Renal cortical epithelial cell (primary cell): ENCODE measurements around the gene DSE. TPM values are rescaled to one million over a fixed set of nuclear protein-coding genes. Genes with fewer than 3 reads are reported as not detected.
A peak's percentile ranks its signal among the peaks of the same experiment; 100 is the strongest.

Experiments
- DNase-seq: peaks from one replicate; pipeline ENCODE4 v3.0.0-alpha.2; 2011; ENCODE audit warnings: low read depth
- total RNA-seq: library from RNA; depleted of rRNA; stranded (reverse); fragments of >200 nt; gene quantifications from 2 replicates; pipeline ENCODE4 v1.2.3, GENCODE V29; 2014

DSE gene
- total RNA-seq, 1 donor from 2014 or later, result 149 TPM

- DNase-seq, result no peak
Observed at GRCh38 chr6:116359835-116360234, 10.9 kb upstream of the DSE start.

DNA sequence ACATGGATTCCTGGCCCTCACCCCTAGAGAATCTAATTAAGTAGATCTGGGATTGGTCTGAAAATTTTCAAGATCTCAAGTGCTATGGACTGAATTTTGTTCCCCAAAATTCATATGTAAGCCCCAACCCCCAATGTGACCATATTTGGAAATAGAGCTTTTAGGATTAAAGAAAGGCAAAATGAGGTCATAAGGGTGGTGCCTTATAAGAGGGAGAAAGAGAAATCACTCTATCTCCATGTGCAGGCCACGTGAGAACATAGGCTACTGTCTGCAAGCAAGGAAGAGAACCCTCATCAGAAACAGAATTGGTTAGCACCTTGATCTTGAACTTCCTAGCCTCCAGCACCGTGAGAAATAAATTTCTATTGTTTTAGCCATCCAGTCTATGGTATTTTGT, 8.5 kb upstream of the DSE start:
- no peak for DNase-seq

- DNase-seq, result peak; percentile 67
Observed at GRCh38 chr6:116363759-116364158, 7.0 kb upstream of the DSE start.

DNA sequence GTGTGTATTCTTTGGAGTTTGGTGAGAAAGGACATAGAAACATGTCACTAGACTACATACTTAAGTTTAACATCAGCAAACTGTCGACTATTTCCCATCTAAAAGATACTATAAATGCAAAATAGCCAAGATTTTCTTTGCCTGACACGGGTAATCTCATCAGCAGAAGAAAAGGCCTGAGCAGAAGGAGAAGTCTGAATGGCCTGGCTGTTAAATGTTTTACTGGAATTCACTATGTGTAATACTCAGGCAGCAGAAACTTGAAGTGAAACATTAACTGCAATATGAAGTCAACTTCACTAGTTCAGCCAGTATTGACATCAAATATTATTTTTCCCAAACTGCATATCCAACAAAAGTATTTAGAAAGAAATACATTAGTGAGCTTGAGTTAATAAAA, 6.4 kb upstream of the DSE start:
- DNase-seq, result peak; percentile 86

- no peak for DNase-seq
Observed at GRCh38 chr6:116365743-116366142, 5.0 kb upstream of the DSE start.

DNA sequence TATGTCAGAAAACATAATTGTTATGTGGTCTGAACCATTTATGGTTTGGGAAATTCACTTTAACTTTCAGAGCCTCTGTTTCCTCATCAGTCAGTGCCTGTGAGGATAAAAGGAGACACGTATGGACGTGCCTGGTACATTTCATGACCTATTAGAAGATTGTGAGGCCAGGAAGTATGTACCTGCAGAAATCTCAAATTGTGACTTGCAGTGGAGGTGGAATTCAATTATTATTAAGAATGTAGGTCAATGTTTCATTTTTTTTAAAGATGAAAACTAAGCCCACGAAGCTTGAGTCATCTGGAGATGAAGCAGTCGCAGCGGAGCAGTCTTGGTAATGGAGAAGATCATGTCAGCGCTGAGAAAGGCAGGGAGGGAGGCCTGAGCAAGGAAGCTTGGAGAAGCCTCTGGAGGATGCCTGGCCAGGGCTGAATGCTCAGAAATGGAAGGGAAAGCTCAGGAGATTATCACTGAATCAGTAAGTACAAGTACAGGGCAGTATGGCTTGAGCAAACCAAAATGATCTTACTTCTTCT, 3.9 kb upstream of the DSE start:
- DNase-seq, result no peak

DNA sequence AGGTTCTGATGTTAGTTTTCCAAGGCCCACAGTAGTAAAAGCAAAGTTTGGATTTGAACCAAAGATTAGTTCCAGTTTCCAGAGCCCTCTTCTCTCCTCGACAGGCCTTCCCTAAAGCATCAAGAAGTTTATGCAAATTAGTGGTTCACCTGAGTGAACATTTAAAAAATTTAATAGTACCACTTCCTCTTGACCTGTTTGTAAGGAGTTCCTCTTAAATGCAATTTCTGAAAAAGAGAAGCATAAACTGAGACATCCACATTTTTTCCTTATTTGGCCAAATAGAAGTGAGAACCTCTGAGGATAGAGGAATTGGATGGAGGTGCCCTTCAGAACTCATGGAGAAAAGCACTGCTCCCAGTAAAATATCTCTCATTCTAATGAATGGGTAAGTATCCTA, 1.2 kb upstream of the DSE start:
- DNase-seq, result no peak

- DNase-seq, result peak; percentile 42
Observed at GRCh38 chr6:116369964-116370759, 585 bp upstream of the DSE start.

DNA sequence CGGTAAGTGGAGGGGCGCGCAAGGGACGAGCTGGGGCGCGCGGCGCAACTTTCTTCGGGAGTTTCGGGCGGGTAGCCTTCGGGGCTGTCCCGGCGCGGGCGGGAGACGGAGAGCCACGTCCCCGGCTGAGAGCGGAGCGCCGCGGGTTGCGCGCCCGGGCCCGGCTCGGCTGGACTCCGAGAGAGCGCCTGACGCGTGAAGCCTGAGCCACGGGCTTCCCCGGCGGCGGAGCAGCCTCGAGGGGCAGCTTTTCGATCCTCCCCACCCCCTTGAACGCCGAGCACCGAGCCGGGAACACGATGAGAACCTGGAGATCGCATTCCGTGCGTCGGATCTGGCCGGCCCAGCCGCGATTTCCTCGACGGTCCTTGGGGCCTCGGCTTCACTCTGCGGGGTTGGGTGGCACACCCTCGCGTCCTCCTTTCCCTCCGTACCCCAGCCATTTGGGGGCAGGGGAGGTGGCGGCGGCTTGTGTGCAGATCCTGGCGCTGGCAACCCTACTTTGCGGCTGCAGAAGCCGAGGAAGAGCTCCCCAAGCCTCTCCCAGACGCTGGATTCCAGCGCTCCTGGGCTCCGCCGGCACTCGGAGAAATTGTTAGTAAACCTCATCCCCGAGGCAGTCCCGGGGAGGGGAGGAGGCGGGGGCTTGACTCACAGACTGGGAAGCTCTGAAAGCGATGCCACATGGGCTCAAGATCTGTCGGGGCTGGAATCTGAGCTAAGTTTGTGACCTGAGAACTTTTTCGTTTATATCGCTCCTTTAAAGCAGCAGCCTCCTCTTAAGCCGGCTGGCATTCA, 572 bp downstream of the DSE start:
- DNase-seq, result peak; percentile 81

- DNase-seq, result no peak
Observed at GRCh38 chr6:116371918-116372209, 1.1 kb downstream of the DSE start.

GRCh38 chr6:116373300-116373699, 2.6 kb downstream of the DSE start:
- no peak for DNase-seq

DNA sequence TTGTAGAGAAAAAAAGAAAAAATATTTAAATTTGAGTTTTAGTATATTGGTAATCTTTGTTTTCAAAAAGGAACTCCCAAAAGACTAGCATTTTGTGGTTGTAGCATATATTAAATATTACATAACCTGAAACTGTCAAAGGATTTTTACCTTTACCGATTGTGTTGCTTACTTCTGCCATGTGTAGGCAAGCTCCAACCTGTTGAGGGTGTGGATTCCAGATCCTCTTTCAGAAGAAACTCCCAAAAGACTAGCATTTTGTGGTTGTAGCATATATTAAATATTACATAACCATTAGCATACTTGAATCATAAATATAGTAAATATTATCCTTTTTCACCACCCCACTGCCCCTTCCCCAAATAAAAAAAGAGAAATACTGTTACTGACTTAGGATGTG, 3.2 kb downstream of the DSE start:
- no peak for DNase-seq

DNA sequence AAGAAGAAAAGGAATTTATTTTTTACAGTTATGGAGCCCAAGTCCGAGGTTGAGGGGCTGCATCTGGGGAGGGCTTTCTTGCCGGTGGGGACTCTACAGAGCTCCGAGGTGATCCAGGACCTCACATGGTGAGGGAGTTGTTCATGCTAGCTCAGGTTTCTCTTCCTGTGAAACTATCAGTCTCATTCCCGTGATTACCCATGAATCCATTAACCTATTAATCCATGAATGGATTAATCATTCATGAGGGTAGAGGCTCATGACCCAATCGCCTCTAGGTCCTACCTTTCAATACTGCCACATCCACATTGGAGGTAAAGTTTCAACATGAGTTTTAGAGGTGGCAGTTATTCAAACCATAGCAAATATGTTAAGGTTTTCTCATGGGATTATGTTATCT, 3.8 kb downstream of the DSE start:
- peak; percentile 70 for DNase-seq

- DNase-seq, result no peak
Observed at GRCh38 chr6:116375262-116375661, 4.5 kb downstream of the DSE start.

DNA sequence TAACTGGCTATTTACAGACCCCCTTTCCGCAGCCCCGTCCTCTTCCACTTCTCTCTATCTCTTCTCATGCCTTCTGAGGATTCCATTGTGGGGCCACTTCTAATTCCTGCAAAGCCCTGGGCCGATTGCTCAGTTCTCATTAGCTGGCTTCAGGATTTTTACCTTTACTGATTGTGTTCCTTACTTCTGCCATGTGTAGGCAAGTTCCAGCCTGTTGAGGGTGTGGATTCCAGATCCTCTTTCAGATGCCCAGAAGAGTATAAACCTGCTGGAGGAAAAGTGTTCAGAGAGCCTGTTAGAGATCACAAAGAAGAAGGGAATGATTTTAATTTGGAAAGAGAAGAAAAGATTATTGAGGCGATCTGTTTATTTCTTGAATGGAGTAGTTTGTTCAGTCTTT, 5.4 kb downstream of the DSE start:
- no peak for DNase-seq

GRCh38 chr6:116379764-116380163, 9.0 kb downstream of the DSE start:
- DNase-seq, result no peak

GRCh38 chr6:116380346-116380745, 9.6 kb downstream of the DSE start:
- DNase-seq, result no peak

- DNase-seq, result no peak
Observed at GRCh38 chr6:116381000-116381399, 10.3 kb downstream of the DSE start.

DNA sequence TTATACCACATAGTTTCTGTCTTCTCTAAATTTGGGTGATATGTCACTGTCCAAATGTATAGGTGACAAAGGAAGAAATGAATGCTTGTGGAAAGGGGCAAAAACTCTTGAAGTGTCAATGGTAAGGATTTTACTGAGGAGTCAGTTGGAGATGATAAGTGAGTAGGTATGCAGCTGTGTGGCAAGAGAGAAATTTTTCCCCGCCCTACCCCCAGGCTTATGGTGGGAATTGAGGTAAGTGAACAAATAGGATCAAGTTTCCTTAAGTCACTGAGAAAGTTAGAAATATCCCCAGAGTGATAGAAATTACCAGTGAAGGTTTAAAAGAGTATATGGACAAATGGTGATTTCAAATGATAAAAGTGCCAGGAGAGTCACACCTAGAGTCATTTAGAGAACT, 11.8 kb downstream of the DSE start:
- no peak for DNase-seq

DNA sequence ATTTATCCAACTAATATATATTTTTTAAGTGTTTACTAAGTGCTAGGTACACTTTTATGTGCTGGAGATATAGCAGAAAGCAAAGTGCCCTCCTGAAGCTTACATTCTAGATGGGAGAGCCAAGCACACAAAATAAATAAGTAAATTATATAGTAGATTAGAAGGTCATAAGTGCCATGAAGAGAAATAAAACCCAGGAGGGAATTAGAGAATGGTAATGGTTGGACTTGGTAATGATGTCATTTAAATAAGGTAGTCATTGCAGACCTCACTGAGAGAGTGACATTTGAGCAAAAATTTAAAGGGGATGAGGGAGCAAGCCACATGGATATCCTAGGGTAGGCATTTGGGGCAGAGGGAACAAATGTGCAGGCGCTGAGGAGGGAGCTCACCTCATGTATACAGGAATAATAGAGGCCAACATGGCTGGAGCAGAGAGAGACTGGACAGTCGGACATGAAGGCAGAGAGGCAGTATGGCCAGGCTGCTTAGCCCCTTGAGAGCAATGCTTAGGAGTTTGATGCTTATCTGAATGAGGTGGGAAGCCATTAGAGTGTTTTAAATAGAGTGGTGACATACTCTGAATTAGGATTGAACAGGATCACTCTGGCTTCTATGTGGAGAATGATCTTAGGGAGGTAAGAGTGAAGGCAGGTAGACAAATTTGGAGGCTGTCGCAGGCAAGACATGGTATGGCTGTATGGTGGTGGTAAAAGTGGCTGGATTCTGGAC, 14.1 kb downstream of the DSE start:
- DNase-seq, result no peak

- peak; percentile 75 for DNase-seq
Observed at GRCh38 chr6:116385459-116385802, 14.7 kb downstream of the DSE start.

GRCh38 chr6:116385921-116386320, 15.2 kb downstream of the DSE start:
- DNase-seq, result no peak
